Erythroblast (primary cell): ENCODE measurements around the gene DIP2B.

ENCODE experiments used
- GATA1 ChIP-seq: IDR thresholded peaks from 2 replicates; pipeline ENCODE4 v1.6.1; 2011; ENCODE audit warnings: low read depth, mild to moderate bottlenecking, control low read depth, low read length, moderate library complexity
- POLR2A ChIP-seq: IDR thresholded peaks from 2 replicates; pipeline ENCODE4 v1.6.1; 2011; ENCODE audit warnings: mild to moderate bottlenecking, low read length

DNA sequence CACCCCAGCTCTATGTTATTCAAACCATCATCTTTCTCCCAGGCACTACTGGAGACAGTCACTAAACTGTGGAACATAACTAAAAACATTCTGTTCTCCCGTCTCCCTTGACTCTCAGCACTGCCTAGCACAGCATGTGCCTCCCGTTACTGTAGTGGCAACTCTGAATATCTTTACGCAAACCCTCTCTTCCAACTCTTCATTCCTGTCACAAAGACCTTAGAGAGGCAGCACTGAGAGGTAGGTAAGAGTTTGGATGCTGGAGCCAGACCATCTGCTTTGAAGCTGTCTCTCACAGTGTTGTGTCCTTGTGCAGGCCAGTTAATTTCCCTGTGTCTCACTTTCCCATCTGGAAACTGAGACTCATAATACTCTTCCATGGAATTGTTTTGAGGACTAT is 108.1 kb downstream of the DIP2B start:
- TF ChIP-seq POLR2A (no peak), GATA1 (no peak)
